HG02943 (cell line): ENCODE measurements around the gene BRPF1.

Experiments used
- ATAC-seq: cut with Tn5 transposase; IDR thresholded peaks from one replicate; pipeline ENCODE4 v1.9.1; 2021; ENCODE audit warnings: mild to moderate bottlenecking, low read depth, moderate library complexity; ENCODE audit not compliant: unreplicated experiment

BRPF1 gene

DNA sequence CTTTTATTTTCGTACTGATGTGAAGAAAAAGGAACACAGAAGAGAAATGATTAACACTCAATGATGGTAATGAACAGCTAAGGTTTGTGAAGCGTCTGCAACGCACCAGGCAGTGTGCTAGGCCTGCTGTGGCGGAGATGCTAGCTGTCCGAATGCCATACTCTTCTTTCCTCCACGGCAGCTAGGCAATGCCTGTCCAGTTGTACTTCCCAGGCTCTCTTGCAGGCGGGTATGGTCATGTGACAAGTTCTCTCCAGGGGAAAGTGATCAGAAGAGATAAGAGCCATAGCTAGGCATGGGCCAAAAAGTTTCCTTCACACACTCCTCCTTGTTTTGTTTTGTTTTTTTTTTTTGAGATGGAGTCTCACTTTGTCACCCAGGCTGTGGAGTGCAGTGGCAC, 54.1 kb downstream of the BRPF1 start:
- no peak for ATAC-seq

DNA sequence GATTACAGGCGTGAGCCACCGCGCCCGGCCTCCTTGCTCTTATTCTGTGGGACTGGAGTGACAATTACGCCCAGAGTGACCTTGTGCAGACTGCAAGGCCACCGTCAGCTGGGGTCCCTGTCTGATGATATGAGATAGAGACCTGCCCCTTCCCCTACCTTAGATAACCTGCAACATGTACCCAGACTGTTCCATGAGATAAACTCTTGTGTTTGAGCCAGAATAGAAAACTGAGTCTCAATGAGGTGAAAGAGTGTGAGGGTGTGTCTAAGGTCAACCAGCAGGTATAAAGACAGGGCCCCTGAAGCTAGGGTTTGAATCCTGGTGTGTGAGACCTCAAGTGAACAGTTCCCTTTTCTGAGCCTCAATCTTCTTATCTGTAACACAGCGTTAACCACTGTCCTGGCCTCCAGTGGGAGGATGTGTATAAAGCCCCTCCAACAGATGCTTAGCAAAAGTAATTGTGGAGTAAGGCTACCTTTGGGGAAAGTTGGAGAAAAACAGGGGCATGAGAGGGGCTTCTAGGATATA, 54.7 kb downstream of the BRPF1 start:
- ATAC-seq: no peak

DNA sequence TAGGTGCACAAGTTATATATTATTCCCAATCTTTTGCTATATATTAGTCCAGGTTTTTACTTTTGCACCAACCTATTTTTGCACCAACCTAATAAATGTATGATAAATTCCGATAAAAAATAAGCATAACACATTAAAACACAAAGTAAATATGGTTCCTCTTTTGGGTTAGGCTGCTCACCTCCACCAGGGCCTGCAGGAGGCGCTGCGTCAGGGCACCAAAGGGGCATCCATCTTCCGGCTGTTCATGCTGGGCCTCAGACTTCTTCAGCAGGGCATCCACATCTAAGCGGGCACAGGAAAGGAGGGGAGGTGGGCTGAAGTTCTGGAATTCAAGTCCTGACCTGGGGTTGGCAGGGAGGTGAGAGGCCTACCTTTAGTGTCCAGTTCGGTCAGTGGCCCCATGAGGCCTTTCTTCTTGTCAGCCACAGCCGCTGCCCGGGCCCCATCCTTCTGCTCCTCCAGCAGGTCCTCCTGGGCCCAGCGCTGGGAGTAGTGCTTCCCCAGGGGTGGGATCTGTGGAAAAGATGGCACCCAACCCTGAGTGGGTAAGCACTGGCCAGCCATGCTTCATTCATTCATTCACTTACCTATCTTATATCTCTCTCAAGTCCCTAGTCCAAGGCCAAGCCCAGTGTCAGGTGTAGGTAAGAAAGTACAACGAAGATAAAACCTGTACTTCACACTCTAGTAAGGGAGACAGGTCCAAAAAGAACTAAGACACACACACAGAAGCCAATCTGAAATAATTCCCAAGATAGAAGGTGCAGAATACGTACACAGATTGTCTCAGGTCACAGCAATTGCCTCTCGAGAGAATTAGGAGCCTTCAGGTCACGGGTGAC, 55.5 kb downstream of the BRPF1 start:
- no peak for ATAC-seq

DNA sequence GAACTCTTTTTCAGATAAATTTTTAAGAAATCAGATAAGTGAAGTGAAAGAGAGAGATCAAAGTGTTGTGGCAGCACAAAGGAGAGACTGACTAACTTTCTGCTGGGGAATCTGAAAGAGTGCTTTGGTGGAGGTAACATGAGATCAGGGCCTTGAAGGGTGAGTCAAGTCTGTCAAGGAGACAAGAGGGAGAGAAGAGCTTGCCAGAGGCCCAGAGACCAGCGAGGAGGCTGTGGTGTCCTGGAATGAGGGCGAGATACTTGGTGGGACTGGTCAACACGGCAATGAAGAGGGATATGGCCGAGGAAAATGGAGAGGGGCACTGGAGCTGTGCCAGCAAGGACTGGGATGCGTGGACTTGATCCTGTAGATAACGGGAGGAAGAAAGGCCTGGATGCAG, 56.2 kb downstream of the BRPF1 start:
- no peak for ATAC-seq

DNA sequence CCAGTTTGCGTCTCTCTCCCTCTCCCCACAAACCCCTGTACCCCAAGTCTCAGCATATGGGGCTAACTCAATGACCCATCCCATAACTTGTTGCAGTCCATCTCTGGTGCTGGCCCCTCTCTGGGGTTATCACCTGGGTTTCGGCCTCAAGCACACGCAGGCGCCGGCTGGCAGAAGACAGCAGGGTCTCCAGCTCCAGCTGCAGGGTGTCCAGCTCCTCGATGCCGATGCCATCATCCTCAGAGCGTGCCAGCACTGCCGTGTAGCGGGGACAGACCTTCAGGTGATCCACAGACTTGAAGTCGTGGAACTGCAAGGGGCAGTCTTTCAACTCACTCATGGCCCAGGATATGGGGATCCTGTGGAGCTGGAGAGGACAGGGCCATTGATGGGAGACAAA, 59.6 kb downstream of the BRPF1 start:
- no peak for ATAC-seq

DNA sequence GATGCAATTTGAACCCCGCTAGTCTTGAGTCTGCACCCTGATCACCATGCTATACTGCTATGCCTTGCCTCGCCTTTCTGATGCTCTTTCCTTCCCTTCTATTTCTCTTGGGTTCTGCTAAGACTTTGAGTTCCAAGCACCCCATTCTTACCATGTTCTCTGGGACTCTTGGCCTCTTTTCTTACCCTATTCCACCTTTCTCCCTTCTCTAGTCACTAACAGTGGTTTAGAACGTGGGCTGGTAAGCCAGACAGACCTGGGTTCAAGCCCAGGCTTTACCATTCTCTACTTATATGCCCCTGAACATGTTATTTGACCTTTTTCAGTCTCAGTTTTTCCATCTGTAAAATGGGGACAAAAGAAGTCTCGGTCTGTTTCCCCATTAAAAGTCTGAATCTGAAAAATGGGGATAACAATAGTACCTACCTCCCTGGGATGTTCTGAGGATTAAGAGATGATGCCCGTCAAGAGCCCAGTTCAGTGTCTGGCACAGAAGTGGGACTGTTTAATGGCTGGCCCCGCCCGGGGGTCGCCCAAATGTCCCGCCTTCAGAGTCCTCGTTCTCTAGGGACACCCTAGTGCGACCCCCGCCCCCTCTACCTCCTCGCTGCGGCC, 60.4 kb downstream of the BRPF1 start:
- no peak for ATAC-seq

DNA sequence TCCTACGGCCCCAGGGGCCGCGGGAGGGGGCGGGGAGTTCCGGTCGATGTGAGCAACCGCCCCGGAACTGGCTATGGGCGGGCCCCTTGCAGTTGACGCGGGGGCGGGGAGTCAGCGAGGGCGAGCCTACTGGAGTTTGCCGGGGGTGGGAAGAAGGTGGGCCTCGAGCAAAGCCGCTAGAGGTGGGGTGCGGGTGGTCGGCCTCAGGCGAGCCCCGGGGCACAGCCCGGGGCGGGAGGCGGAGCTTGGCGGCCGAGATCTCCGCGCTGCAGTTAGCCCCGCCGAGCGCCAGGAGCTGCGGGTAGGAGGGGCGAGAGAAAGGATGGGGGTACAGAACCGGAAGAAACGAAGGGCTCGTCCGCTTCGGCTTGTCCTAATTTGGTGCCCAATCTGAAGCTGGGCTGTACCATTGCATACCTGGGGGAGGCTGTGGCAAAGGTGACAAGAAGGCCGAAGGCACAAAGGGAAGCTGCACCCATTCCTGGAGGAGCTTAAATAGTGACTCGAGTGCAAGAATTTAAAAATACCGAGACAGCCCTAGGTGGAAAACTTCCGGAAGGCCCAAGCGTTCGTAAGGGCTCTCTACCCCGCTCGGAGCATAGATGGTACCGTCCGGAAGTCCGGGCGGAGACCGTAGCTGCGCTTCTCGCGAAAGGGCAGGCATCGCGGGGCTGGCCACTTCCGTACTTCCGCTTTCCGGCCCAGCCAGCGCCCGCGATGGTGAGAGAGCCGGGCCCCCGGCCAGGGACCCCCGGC, 61.0 kb downstream of the BRPF1 start, which contains the start of the genes ARPC4 and TADA3:
Gene ARPC4 (plus strand): TSS at position 678 of the 756 bp plus-strand sequence. CDS start 40 bp downstream, at position 718.
Gene TADA3 (minus strand): TSS at position 69 of the 756 bp plus-strand sequence. CDS start 1,007 bp downstream, outside the sequence.
- ATAC-seq: peak; percentile 88

DNA sequence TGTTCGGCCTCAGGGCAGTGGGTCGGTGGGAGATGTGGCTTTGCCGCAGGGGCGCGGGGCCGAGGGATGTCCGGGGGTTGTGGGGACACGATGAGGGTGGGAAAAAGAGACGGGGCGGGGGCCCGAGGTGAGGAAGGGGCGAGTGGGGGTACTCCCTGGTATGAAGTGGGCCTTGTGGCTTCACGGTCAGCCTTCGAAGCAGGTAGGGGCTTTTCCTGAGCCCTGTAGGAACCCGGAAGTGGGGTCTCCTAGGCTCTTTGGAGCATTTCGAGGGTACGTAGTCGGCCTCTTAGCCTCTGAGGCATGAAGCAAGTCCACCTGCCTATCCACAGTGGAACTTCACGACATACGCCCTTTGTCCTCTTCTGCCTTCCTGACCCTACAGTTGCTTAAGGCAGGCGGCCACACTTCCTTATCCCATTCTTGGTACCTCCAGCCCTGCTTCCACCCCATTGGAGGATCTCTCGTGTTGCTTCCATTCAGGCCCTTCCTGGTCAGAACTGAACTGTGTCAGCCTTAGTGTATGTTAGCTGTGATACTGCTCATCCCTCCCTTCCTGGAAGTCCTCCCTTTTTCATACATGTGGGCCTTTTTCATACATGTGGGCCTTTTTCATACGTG, 61.7 kb downstream of the BRPF1 start:
- ATAC-seq: no peak

DNA sequence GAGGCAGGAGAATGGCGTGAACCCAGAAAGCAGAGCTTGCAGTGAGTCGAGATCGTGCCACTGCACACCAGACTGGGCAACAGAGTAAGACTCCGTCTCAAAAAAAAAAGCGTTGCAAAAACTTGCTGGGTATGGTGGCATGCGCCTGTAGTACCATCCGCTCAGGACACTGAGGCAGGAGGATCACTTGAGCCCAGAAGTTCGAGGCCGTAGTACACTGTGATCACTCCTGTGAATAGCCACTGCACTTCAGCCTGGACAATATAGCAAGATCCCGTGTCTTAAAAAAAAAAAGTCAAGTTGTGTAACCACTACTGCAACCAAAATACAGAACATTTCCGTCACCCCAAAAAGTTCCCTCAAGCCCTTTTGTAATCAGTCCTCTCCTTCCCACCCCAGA, 62.9 kb downstream of the BRPF1 start:
- ATAC-seq: no peak

DNA sequence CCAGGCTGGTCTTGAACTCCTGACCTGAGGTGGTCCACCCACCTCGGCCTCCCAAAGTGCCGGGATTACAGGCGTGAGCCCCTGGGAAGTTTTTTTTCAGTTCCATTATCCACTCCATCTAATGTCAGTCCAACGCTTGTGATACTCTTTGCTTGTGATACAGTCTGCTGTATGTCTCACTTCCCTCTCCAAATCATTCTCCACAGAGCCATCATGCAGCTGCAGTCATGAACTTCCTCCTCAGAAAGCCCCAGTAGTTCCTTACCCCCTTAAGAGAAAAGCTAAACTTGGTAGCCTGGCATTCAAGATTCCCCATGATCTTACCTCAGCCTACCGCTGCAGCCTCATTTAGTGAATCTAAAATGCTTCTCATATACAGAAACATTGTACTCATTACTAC, 63.7 kb downstream of the BRPF1 start:
- no peak for ATAC-seq

DNA sequence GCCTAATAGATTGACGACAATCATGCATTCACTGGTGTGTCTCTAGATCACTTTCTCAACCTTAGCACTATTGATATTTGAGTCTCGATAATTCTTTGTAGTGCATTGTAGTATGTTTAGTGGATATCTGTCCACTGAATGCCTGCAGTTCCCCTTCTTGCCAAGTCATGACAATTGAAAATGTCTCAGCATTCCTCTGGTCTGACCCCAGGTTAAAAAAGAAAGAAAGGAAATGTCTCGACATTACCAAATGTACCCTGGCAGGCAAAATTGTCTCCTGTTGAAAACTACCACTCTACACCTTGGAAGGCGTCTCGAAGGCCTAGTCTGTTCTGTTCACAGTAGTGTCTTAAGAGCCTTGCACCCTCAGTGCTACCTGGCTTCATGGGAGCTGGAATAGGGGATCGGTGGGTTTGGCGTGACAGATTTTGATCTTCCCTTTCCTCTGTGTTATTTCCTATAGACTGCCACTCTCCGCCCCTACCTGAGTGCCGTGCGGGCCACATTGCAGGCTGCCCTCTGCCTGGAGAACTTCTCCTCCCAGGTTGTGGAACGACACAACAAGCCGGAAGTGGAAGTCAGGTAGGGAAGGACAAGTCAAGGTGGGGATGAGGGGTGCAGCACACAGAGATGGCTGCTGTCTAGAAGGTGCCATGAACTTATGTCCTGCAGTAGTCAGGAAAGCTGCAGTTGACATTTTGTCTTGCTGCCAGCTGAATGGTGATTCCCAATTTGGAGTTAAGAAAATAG, 65.8 kb downstream of the BRPF1 start:
- no peak for ATAC-seq
